HepG2 (cell line): ENCODE data around the gene ADH5. TPM values are rescaled to one million over a fixed set of nuclear protein-coding genes. Genes with fewer than 3 reads are reported as not detected.

Experiments
- ATAD3A ChIP-seq: sonication (generic); formaldehyde crosslinking; IDR thresholded peaks from 2 replicates; pipeline ENCODE4 v1.4.0; 2020; ENCODE audit warnings: missing genetic modification reagents
- DNMT3B ChIP-seq: conservative IDR thresholded peaks from 2 replicates; pipeline ENCODE4 v1.6.1; 2016; ENCODE audit warnings: missing biosample characterization, control low read depth
- ETV6 ChIP-seq: sonication (generic); formaldehyde crosslinking; conservative IDR thresholded peaks from 2 replicates; pipeline ENCODE4 v1.4.0; 2020; ENCODE audit warnings: missing genetic modification reagents
- FOXM1 ChIP-seq: sonication (generic); formaldehyde crosslinking; IDR thresholded peaks from 2 replicates; pipeline ENCODE4 v1.5.0; 2020; ENCODE audit warnings: missing genetic modification reagents
- FOXO1 ChIP-seq: sonication (generic); formaldehyde crosslinking; IDR thresholded peaks from 2 replicates; pipeline ENCODE4 v1.4.0; 2020; ENCODE audit warnings: missing genetic modification reagents
- ISL2 ChIP-seq: sonication (generic); formaldehyde crosslinking; IDR thresholded peaks from 2 replicates; pipeline ENCODE4 v1.5.0; 2020; ENCODE audit warnings: missing genetic modification reagents
- PRPF4 ChIP-seq: fragments of 200-400 bp; formaldehyde crosslinking; IDR thresholded peaks from 2 replicates; pipeline ENCODE4 v1.6.1; 2016; ENCODE audit warnings: low read length, low read depth; ENCODE audit not compliant: poor library complexity, severe bottlenecking
- PTBP1 ChIP-seq: fragments of 200-400 bp; formaldehyde crosslinking; IDR thresholded peaks from 2 replicates; pipeline ENCODE4 v1.6.1; 2018; ENCODE audit warnings: low read length, low read depth; ENCODE audit not compliant: poor library complexity, severe bottlenecking
- SYNCRIP ChIP-seq: fragments of 200-400 bp; formaldehyde crosslinking; IDR thresholded peaks from 2 replicates; pipeline ENCODE4 v1.6.1; 2018; ENCODE audit warnings: mild to moderate bottlenecking, low read depth, low read length; ENCODE audit not compliant: insufficient read depth
- YEATS4 ChIP-seq: sonication (generic); formaldehyde crosslinking; IDR thresholded peaks from 2 replicates; pipeline ENCODE4 v1.4.0; 2020; ENCODE audit warnings: missing genetic modification reagents, borderline replicate concordance
- ZBTB1 ChIP-seq: sonication (generic); formaldehyde crosslinking; IDR thresholded peaks from 2 replicates; pipeline ENCODE4 v1.4.0; 2020; ENCODE audit warnings: missing genetic modification reagents, borderline replicate concordance
- ZFP41 ChIP-seq: sonication (generic); formaldehyde crosslinking; IDR thresholded peaks from 2 replicates; pipeline ENCODE4 v1.4.0; 2020; ENCODE audit warnings: mild to moderate bottlenecking, missing genetic modification reagents, borderline replicate concordance
- ZNF205 ChIP-seq: IDR thresholded peaks from 2 replicates; pipeline ENCODE4 v1.6.1; 2018; ENCODE audit warnings: missing biosample characterization, missing genetic modification reagents
- ZNF337 ChIP-seq: sonication (generic); formaldehyde crosslinking; IDR thresholded peaks from 2 replicates; pipeline ENCODE4 v1.5.1; 2020; ENCODE audit warnings: missing genetic modification reagents, low read depth, mild to moderate bottlenecking, borderline replicate concordance
- ZNF776 ChIP-seq: sonication (generic); formaldehyde crosslinking; IDR thresholded peaks from 2 replicates; pipeline ENCODE4 v1.4.0; 2020; ENCODE audit warnings: mild to moderate bottlenecking, missing genetic modification reagents
- ZNF781 ChIP-seq: sonication (generic); formaldehyde crosslinking; IDR thresholded peaks from 2 replicates; pipeline ENCODE4 v1.5.1; 2020; ENCODE audit warnings: borderline replicate concordance, mild to moderate bottlenecking, missing genetic modification reagents; ENCODE audit errors: not compliant biosample characterization
- polyA plus RNA-seq, 8 experiments: library from polyadenylated mRNA; depleted of rRNA in 3 of 8; stranded (reverse) in 7 of 8; unstranded in 1 of 8; fragments of >200 nt; fragmentation: Illumina TruSeq in 4 of 8; extraction: Trizol in 4 of 8; gene quantifications; 2 replicates each; pipeline versions ENCODE4 v1.2.1 to v1.2.3, GENCODE V29; 2011 to 2016; ENCODE audit warnings: low read depth in 4 of 8, missing spikeins in 1 of 8, mixed read lengths in 1 of 8; ENCODE audit not compliant: insufficient read depth in 1 of 8
- total RNA-seq, 5 experiments: library from RNA; depleted of rRNA; stranded (reverse); fragments of >200 nt; fragmentation: Illumina TruSeq; extraction: Trizol; gene quantifications; 2 replicates each; pipeline ENCODE4 v1.2.3, GENCODE V29; 2016; ENCODE audit warnings: low read depth in 1 of 5
- TF ChIP-seq, protein P1 (sequence below): IDR thresholded peaks from 2 replicates; pipeline ENCODE4 v1.6.1; 2016
- TF ChIP-seq, protein P2 (sequence below): sonication (generic); formaldehyde crosslinking; IDR thresholded peaks from 2 replicates; pipeline ENCODE4 v1.8.0; 2023; ENCODE audit warnings: mild to moderate bottlenecking, missing genetic modification reagents
- TF ChIP-seq, protein P3 (sequence below): sonication (generic); formaldehyde crosslinking; IDR thresholded peaks from 2 replicates; pipeline ENCODE4 v1.8.1; 2023; ENCODE audit warnings: mild to moderate bottlenecking, missing genetic modification reagents
- TF ChIP-seq, protein P4 (sequence below): sonication (generic); formaldehyde crosslinking; IDR thresholded peaks from 2 replicates; pipeline ENCODE4 v1.4.0; 2020; ENCODE audit warnings: missing genetic modification reagents, mild to moderate bottlenecking, borderline replicate concordance
- TF ChIP-seq, protein P5 (sequence below): sonication (generic); formaldehyde crosslinking; IDR thresholded peaks from 2 replicates; pipeline ENCODE4 v1.4.0; 2020; ENCODE audit warnings: missing genetic modification reagents, borderline replicate concordance

Gene ADH5
- total and polyA plus RNA-seq, 2 of the 13 experiments (the other 11 are each of a cell fraction or from before 2014, with no cell fraction given): 349 to 512 TPM

DNA sequence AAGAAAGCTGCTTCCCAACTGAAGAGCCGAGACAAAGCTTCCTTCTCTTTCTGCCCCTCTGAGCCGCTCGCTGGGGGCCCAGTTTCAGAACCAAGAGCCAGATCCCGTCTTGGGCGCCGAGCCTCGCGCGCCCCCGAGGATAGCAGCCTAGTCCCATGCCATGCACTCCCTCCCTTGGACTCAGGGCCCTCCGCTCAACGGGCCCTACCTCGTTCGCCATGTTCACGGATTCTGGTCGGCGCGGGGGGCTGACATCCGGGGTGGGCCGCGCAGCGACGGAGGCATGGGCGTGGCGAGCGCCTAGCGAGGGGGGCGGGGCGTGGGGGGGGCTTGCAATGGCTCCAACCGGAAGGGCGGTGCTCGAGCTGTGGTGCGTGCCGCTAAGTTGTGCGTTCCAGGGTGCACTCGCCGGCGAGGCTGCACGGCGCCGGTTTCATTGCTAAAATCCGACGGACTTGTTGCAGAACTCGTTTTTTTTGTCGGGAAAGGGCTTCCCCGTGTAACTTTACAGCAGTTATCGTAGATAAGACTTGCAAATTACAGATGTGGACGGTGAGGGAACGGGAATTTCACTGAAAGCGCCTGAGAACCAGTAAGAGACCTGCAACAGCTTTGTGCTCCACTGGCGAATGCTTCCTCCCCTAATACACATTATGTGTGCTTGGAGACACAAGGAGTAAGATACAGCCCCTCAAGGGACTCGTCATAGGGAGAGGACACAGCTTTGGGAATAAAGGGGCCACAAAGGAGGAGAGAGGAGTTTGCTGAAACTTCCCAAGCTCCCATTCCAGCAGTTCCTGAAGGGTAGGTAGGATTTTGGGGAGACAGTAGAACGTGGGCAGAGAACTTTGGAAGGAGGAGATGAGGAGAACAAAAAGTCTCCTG is at the start of gene ADH5 (continued):
- TF ChIP-seq PTBP1 (no peak), ZNF781 (CRISPR knock-in tag) (no peak), SYNCRIP (no peak), FOXO1 (CRISPR knock-in tag) (no peak), ZBTB1 (CRISPR knock-in tag) (no peak), ZNF337 (CRISPR knock-in tag) (no peak), ISL2 (CRISPR knock-in tag) (peak; percentile 46; the same call in 1 of the 2 replicates), ETV6 (CRISPR knock-in tag) (no peak), ATAD3A (no peak), FOXM1 (CRISPR knock-in tag) (no peak), DNMT3B (CRISPR knock-in tag) (0 out of 2 replicates have a peak, but pooled peaks have one; percentile 20), ZFP41 (CRISPR knock-in tag) (0 out of 2 replicates have a peak, but pooled peaks have one; percentile 47), PRPF4 (no peak), ZNF776 (CRISPR knock-in tag) (no peak; the same call in 1 of the 2 replicates), YEATS4 (CRISPR knock-in tag) (peak; percentile 69; the same call in 1 of the 2 replicates), ZNF205 (CRISPR knock-in tag) (0 out of 2 replicates have a peak, but pooled peaks have one; percentile 45)
- TF ChIP-seq, protein P1, sequence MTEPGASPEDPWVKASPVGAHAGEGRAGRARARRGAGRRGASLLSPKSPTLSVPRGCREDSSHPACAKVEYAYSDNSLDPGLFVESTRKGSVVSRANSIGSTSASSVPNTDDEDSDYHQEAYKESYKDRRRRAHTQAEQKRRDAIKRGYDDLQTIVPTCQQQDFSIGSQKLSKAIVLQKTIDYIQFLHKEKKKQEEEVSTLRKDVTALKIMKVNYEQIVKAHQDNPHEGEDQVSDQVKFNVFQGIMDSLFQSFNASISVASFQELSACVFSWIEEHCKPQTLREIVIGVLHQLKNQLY (CRISPR knock-in tag): no peak
- TF ChIP-seq, protein P2, sequence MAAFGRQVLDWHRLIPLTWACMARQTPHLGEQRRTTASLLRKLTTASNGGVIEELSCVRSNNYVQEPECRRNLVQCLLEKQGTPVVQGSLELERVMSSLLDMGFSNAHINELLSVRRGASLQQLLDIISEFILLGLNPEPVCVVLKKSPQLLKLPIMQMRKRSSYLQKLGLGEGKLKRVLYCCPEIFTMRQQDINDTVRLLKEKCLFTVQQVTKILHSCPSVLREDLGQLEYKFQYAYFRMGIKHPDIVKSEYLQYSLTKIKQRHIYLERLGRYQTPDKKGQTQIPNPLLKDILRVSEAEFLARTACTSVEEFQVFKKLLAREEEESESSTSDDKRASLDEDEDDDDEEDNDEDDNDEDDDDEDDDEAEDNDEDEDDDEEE (CRISPR knock-in tag): no peak
- TF ChIP-seq, protein P3, sequence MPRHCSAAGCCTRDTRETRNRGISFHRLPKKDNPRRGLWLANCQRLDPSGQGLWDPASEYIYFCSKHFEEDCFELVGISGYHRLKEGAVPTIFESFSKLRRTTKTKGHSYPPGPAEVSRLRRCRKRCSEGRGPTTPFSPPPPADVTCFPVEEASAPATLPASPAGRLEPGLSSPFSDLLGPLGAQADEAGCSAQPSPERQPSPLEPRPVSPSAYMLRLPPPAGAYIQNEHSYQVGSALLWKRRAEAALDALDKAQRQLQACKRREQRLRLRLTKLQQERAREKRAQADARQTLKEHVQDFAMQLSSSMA (CRISPR knock-in tag): no peak
- TF ChIP-seq, protein P4, sequence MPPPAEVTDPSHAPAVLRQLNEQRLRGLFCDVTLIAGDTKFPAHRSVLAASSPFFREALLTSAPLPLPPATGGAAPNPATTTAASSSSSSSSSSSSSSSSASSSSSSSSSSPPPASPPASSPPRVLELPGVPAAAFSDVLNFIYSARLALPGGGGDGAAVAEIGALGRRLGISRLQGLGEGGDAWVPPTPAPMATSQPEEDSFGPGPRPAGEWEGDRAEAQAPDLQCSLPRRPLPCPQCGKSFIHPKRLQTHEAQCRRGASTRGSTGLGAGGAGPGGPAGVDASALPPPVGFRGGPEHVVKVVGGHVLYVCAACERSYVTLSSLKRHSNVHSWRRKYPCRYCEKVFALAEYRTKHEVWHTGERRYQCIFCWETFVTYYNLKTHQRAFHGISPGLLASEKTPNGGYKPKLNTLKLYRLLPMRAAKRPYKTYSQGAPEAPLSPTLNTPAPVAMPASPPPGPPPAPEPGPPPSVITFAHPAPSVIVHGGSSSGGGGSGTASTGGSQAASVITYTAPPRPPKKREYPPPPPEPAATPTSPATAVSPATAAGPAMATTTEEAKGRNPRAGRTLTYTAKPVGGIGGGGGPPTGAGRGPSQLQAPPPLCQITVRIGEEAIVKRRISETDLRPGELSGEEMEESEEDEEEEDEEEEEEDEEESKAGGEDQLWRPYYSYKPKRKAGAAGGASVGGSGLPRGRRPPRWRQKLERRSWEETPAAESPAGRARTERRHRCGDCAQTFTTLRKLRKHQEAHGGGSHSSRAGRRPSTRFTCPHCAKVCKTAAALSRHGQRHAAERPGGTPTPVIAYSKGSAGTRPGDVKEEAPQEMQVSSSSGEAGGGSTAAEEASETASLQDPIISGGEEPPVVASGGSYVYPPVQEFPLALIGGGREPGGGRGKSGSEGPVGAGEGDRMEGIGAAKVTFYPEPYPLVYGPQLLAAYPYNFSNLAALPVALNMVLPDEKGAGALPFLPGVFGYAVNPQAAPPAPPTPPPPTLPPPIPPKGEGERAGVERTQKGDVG (CRISPR knock-in tag): no peak
- TF ChIP-seq, protein P5, sequence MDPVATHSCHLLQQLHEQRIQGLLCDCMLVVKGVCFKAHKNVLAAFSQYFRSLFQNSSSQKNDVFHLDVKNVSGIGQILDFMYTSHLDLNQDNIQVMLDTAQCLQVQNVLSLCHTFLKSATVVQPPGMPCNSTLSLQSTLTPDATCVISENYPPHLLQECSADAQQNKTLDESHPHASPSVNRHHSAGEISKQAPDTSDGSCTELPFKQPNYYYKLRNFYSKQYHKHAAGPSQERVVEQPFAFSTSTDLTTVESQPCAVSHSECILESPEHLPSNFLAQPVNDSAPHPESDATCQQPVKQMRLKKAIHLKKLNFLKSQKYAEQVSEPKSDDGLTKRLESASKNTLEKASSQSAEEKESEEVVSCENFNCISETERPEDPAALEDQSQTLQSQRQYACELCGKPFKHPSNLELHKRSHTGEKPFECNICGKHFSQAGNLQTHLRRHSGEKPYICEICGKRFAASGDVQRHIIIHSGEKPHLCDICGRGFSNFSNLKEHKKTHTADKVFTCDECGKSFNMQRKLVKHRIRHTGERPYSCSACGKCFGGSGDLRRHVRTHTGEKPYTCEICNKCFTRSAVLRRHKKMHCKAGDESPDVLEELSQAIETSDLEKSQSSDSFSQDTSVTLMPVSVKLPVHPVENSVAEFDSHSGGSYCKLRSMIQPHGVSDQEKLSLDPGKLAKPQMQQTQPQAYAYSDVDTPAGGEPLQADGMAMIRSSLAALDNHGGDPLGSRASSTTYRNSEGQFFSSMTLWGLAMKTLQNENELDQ (CRISPR knock-in tag): no peak
